Measurements from ENCODE around the gene RAB11FIP4. TPM values are rescaled to one million over a fixed set of nuclear protein-coding genes. Genes with fewer than 3 reads are reported as not detected.

RAB11FIP4 gene
- total and polyA plus RNA-seq, 2 donors: 5.3 to 9.2 TPM

DNA sequence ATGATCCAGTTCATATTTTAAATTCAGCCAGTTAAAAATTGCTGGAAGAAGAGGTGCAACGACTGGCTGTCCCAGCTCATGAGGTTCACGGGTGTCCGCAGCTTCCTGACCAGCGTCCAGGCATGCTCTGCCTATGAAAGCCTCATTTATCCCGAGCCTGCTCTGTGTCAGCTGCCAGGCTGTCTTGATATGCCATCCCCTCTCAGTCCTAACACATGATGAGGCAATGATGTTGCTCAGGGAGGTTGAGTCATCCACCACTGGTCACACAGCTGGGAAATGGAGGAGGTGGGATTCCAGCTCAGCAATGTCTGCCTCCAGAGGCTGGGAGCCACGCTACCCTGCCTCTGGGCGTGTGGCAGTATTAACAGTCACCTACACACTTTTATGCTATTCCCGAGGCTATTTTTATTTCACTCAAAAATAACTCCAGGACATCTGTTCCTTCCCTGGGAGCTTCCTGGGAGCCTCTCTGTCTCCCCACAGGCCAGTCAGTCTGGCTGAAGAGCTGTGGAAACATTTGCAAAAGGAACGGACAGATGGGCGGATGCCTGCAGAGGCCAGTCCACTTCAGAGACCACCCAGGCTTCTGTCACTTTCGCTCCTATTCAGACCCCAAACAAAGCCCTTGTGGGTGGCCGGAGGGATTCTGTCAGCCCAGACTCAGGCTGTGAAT is 22.5 kb downstream of the RAB11FIP4 start:
- Histone ChIP-seq H3K27ac (ENCODE audit: low read depth in 1 of 2, low read length in 1 of 2) (no peak overlapping the region), H3K4me3 (ENCODE audit: low read length in 2 of 2) (no peak overlapping the region), H3K27me3 (ENCODE audit: control insufficient read depth in 2 of 2, insufficient read depth in 1 of 2, low read length in 1 of 2) (peaks cover 0 to 11% of the 10 kb centered on the region in 2 donors), H3K4me1 (ENCODE audit: control insufficient read depth in 2 of 2, insufficient read depth in 2 of 2, low read length in 2 of 2) (no peaks in the 10 kb centered on the region), H3K36me3 (ENCODE audit: control insufficient read depth in 2 of 2, insufficient read depth in 2 of 2, low read length in 1 of 2) (no peaks in the 10 kb centered on the region), H3K9me3 (ENCODE audit: control insufficient read depth in 2 of 2, insufficient read depth in 1 of 2, low read length in 1 of 2) (peaks cover 0 to 2% of the 10 kb centered on the region in 2 donors)
- WGBS: 86% methylated on average over 12 of the region's 12 CpGs
- DNase-seq (ENCODE audit: low read depth in 6 of 9, low spot score in 9 of 9): no peak

GRCh38 chr17:31414550-31414918 is 23.1 kb downstream of the RAB11FIP4 start:
- H3K27ac ChIP-seq (ENCODE audit: low read depth in 1 of 2, low read length in 1 of 2): no peak overlapping the region
- peaks cover 0 to 2% of the 10 kb centered on the region in 2 donors for H3K9me3 ChIP-seq (ENCODE audit: control insufficient read depth in 2 of 2, insufficient read depth in 1 of 2, low read length in 1 of 2)
- WGBS: 93% methylated on average over 6 of the region's 6 CpGs
- peaks cover 0 to 11% of the 10 kb centered on the region in 2 donors for H3K27me3 ChIP-seq (ENCODE audit: control insufficient read depth in 2 of 2, insufficient read depth in 1 of 2, low read length in 1 of 2)
- no peaks in the 10 kb centered on the region for H3K4me1 ChIP-seq (ENCODE audit: control insufficient read depth in 2 of 2, insufficient read depth in 2 of 2, low read length in 2 of 2)
- no peak for DNase-seq (ENCODE audit: low read depth in 6 of 9, low spot score in 9 of 9)
- H3K36me3 ChIP-seq (ENCODE audit: control insufficient read depth in 2 of 2, insufficient read depth in 2 of 2, low read length in 1 of 2): no peaks in the 10 kb centered on the region
- no peak overlapping the region for H3K4me3 ChIP-seq (ENCODE audit: low read length in 2 of 2)

GRCh38 chr17:31415004-31415454 is 23.6 kb downstream of the RAB11FIP4 start:
- Histone ChIP-seq H3K4me3 (ENCODE audit: low read length in 2 of 2) (no peak overlapping the region), H3K27me3 (ENCODE audit: control insufficient read depth in 2 of 2, insufficient read depth in 1 of 2, low read length in 1 of 2) (peaks cover 0 to 11% of the 10 kb centered on the region in 2 donors), H3K36me3 (ENCODE audit: control insufficient read depth in 2 of 2, insufficient read depth in 2 of 2, low read length in 1 of 2) (no peaks in the 10 kb centered on the region), H3K4me1 (ENCODE audit: control insufficient read depth in 2 of 2, insufficient read depth in 2 of 2, low read length in 2 of 2) (no peaks in the 10 kb centered on the region), H3K9me3 (ENCODE audit: control insufficient read depth in 2 of 2, insufficient read depth in 1 of 2, low read length in 1 of 2) (peaks cover 0 to 2% of the 10 kb centered on the region in 2 donors), H3K27ac (ENCODE audit: low read depth in 1 of 2, low read length in 1 of 2) (no peak overlapping the region)
- no peak for DNase-seq (ENCODE audit: low read depth in 6 of 9, low spot score in 9 of 9)
- 62% methylated on average over 7 of the region's 7 CpGs for WGBS

DNA sequence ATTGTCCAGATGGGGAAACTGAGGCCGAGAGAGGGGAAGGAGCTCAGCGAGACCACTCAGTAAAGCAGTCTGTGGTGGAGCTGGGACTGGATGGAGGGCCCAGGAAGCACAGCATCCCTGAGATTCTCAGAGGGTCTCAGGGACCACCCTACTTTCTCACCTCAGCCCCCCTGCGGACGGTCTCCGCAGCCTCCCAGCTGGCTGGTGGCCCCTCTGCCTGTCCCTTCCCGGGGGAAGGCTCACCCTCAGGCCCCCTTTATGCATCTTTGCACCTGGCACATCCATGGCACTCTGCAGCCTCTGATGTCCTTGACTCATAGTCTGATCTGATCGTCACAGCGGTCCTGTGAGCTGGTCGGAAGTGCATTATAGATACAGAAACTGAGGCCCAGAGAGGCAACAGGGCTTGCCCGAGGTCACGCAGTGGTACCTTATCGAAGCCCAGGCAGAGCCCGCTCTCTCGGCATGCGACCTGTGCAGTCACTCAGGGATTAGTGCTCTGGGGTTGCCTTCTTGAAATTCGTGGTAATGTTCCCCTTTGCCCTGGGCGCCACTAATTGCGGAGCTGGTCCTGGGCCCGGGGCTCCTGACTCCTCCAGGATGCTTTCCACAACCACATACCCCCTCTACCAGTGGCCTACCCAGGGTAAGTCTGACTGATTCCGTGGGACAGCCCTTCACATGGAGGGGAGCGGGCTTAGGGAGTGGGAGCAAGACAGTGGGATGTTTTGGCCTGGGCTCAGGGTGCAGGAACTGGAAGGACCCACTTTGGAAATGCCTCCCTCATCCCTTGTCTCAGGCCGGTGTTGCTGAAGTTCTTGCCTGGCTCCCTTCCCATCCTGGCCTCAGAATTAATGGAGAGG is 24.4 kb downstream of the RAB11FIP4 start:
- DNase-seq (ENCODE audit: low read depth in 6 of 9, low spot score in 9 of 9): no peak
- H3K9me3 ChIP-seq (ENCODE audit: control insufficient read depth in 2 of 2, insufficient read depth in 1 of 2, low read length in 1 of 2): peaks cover 0 to 2% of the 10 kb centered on the region in 2 donors
- WGBS: 97% methylated on average over 22 of the region's 22 CpGs
- H3K36me3 ChIP-seq (ENCODE audit: control insufficient read depth in 2 of 2, insufficient read depth in 2 of 2, low read length in 1 of 2): no peaks in the 10 kb centered on the region
- H3K4me1 ChIP-seq (ENCODE audit: control insufficient read depth in 2 of 2, insufficient read depth in 2 of 2, low read length in 2 of 2): no peaks in the 10 kb centered on the region
- no peak overlapping the region for H3K27ac ChIP-seq (ENCODE audit: low read depth in 1 of 2, low read length in 1 of 2)
- H3K4me3 ChIP-seq (ENCODE audit: low read length in 2 of 2): no peak overlapping the region
- peaks cover 0 to 11% of the 10 kb centered on the region in 2 donors for H3K27me3 ChIP-seq (ENCODE audit: control insufficient read depth in 2 of 2, insufficient read depth in 1 of 2, low read length in 1 of 2)

- no peak for DNase-seq (ENCODE audit: low read depth in 6 of 9, low spot score in 9 of 9)
- Histone ChIP-seq H3K4me1 (ENCODE audit: control insufficient read depth in 2 of 2, insufficient read depth in 2 of 2, low read length in 2 of 2) (no peaks in the 10 kb centered on the region), H3K27me3 (ENCODE audit: control insufficient read depth in 2 of 2, insufficient read depth in 1 of 2, low read length in 1 of 2) (peaks cover 0 to 11% of the 10 kb centered on the region in 2 donors), H3K36me3 (ENCODE audit: control insufficient read depth in 2 of 2, insufficient read depth in 2 of 2, low read length in 1 of 2) (no peaks in the 10 kb centered on the region), H3K9me3 (ENCODE audit: control insufficient read depth in 2 of 2, insufficient read depth in 1 of 2, low read length in 1 of 2) (peaks cover 0 to 2% of the 10 kb centered on the region in 2 donors), H3K27ac (ENCODE audit: low read depth in 1 of 2, low read length in 1 of 2) (no peak overlapping the region), H3K4me3 (ENCODE audit: low read length in 2 of 2) (no peak overlapping the region)
- 88% methylated on average over 10 of the region's 10 CpGs for WGBS
Observed at GRCh38 chr17:31416503-31416923, 25.0 kb downstream of the RAB11FIP4 start.

DNA sequence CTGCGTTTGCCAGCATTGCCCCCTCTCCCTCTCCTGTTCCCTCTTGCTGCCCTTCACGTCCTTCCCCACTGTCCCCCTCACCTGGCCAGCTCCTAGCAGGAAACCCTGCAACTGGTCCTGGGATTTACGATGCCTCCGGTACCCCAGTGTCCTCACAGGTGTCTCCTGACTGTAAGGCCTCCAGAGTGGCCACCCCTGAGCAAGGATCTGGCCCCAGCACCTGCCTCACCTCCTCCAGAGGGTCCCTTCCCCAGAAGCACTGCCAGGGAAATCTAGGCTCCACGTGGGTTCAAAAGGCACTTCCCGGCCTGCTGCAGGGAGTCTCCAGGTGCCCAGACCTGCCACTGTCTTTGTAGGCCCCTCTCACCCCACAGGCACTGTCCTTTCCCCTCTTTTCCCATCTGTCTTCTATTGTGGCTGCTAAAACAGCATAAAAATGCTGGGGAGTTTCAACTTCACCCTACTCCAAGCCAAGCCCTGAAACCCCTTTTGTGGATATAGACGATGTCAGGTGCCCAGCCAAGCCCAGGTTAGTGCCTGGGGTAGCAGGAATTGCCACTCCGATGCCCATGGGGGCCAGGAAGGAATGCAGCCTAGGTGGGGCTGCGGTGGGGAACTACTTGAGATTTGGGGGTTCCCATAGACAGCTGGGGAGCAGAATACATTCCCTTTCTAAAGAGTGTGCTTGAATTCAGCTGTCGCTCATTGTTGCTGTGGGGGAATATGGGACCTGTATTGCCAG is 25.7 kb downstream of the RAB11FIP4 start:
- H3K36me3 ChIP-seq (ENCODE audit: control insufficient read depth in 2 of 2, insufficient read depth in 2 of 2, low read length in 1 of 2): no peaks in the 10 kb centered on the region
- no peaks in the 10 kb centered on the region for H3K4me1 ChIP-seq (ENCODE audit: control insufficient read depth in 2 of 2, insufficient read depth in 2 of 2, low read length in 2 of 2)
- H3K9me3 ChIP-seq (ENCODE audit: control insufficient read depth in 2 of 2, insufficient read depth in 1 of 2, low read length in 1 of 2): peaks cover 0 to 2% of the 10 kb centered on the region in 2 donors
- no peak for DNase-seq (ENCODE audit: low read depth in 6 of 9, low spot score in 9 of 9)
- 95% methylated on average over 10 of the region's 10 CpGs for WGBS
- H3K27ac ChIP-seq (ENCODE audit: low read depth in 1 of 2, low read length in 1 of 2): no peak overlapping the region
- no peak overlapping the region for H3K4me3 ChIP-seq (ENCODE audit: low read length in 2 of 2)
- H3K27me3 ChIP-seq (ENCODE audit: control insufficient read depth in 2 of 2, insufficient read depth in 1 of 2, low read length in 1 of 2): peaks cover 0 to 11% of the 10 kb centered on the region in 2 donors

- 74% methylated on average over 6 of the region's 6 CpGs for WGBS
- peaks cover 0 to 2% of the 10 kb centered on the region in 2 donors for H3K9me3 ChIP-seq (ENCODE audit: control insufficient read depth in 2 of 2, insufficient read depth in 1 of 2, low read length in 1 of 2)
- no peaks in the 10 kb centered on the region for H3K36me3 ChIP-seq (ENCODE audit: control insufficient read depth in 2 of 2, insufficient read depth in 2 of 2, low read length in 1 of 2)
Observed at GRCh38 chr17:31418773-31419350, 27.4 kb downstream of the RAB11FIP4 start.

GRCh38 chr17:31422443-31422842 is 31.0 kb downstream of the RAB11FIP4 start:
- Histone ChIP-seq H3K4me1 (ENCODE audit: control insufficient read depth in 2 of 2, insufficient read depth in 2 of 2, low read length in 2 of 2) (no peaks in the 10 kb centered on the region), H3K36me3 (ENCODE audit: control insufficient read depth in 2 of 2, insufficient read depth in 2 of 2, low read length in 1 of 2) (no peaks in the 10 kb centered on the region), H3K4me3 (ENCODE audit: low read length in 2 of 2) (no peak overlapping the region), H3K27me3 (ENCODE audit: control insufficient read depth in 2 of 2, insufficient read depth in 1 of 2, low read length in 1 of 2) (no peaks in the 10 kb centered on the region), H3K9me3 (ENCODE audit: control insufficient read depth in 2 of 2, insufficient read depth in 1 of 2, low read length in 1 of 2) (no peaks in the 10 kb centered on the region), H3K27ac (ENCODE audit: low read depth in 1 of 2, low read length in 1 of 2) (no peak overlapping the region)
- DNase-seq (ENCODE audit: low read depth in 6 of 9, low spot score in 9 of 9): no peak
- 96% methylated on average over 3 of the region's 3 CpGs for WGBS

More at GRCh38 chr17:31418773-31419350, 27.4 kb downstream of the RAB11FIP4 start:
- no peak for DNase-seq (ENCODE audit: low read depth in 6 of 9, low spot score in 9 of 9)
- Histone ChIP-seq H3K4me1 (ENCODE audit: control insufficient read depth in 2 of 2, insufficient read depth in 2 of 2, low read length in 2 of 2) (no peaks in the 10 kb centered on the region), H3K27me3 (ENCODE audit: control insufficient read depth in 2 of 2, insufficient read depth in 1 of 2, low read length in 1 of 2) (peaks cover 0 to 9% of the 10 kb centered on the region in 2 donors), H3K4me3 (ENCODE audit: low read length in 2 of 2) (no peak overlapping the region), H3K27ac (ENCODE audit: low read depth in 1 of 2, low read length in 1 of 2) (no peak overlapping the region)
